ENCODE results near the gene WNT7B.

GRCh38 chr22:45923212-45923611, 53.8 kb downstream of the WNT7B start:
- TF ChIP-seq, protein P1, sequence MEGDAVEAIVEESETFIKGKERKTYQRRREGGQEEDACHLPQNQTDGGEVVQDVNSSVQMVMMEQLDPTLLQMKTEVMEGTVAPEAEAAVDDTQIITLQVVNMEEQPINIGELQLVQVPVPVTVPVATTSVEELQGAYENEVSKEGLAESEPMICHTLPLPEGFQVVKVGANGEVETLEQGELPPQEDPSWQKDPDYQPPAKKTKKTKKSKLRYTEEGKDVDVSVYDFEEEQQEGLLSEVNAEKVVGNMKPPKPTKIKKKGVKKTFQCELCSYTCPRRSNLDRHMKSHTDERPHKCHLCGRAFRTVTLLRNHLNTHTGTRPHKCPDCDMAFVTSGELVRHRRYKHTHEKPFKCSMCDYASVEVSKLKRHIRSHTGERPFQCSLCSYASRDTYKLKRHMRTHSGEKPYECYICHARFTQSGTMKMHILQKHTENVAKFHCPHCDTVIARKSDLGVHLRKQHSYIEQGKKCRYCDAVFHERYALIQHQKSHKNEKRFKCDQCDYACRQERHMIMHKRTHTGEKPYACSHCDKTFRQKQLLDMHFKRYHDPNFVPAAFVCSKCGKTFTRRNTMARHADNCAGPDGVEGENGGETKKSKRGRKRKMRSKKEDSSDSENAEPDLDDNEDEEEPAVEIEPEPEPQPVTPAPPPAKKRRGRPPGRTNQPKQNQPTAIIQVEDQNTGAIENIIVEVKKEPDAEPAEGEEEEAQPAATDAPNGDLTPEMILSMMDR (IDR thresholded peaks at IDR 0.05; ENCODE audit: low read depth, low read length, poor library complexity, severe bottlenecking), result no peak
- TF ChIP-seq EZH2phosphoT487 (IDR thresholded peaks at IDR 0.05; ENCODE audit: borderline replicate concordance, low read length), result no peak
